Skeletal muscle satellite cell (primary cell): ENCODE results near the gene KREMEN2.
A peak's percentile ranks its signal among the peaks of the same experiment; 100 is the strongest.

Experiments
- H3K27me3 ChIP-seq: 2 replicates; pipeline ENCODE4 v1.7.0; 2013; ENCODE audit warnings: low read length; ENCODE audit not compliant: control insufficient read depth, insufficient read depth
- H3K36me3 ChIP-seq: 2 replicates; pipeline ENCODE4 v1.7.0; 2013; ENCODE audit warnings: mild to moderate bottlenecking, control low read depth, low read length; ENCODE audit not compliant: insufficient read depth
- H3K4me1 ChIP-seq: 2 replicates; pipeline ENCODE4 v1.7.0; 2013; ENCODE audit warnings: low read length; ENCODE audit not compliant: control insufficient read depth, insufficient read depth
- H3K4me2 ChIP-seq: 2 replicates; pipeline ENCODE4 v1.7.0; 2013; ENCODE audit warnings: mild to moderate bottlenecking, low read length
- H3K4me3 ChIP-seq: 2 replicates; pipeline ENCODE4 v1.7.0; 2013; ENCODE audit warnings: low read length
- H3K9ac ChIP-seq: 2 replicates; pipeline ENCODE4 v1.7.0; 2013; ENCODE audit warnings: mild to moderate bottlenecking, low read depth, low read length, moderate library complexity
- H3K9me3 ChIP-seq: replicated peaks from 2 replicates; pipeline ENCODE4 v1.7.0; 2013; ENCODE audit warnings: mild to moderate bottlenecking, control low read depth, low read length

KREMEN2 gene

GRCh38 chr16:2968368-2968737 lies 4.3 kb downstream of the KREMEN2 start:
- peaks cover 31% of the 10 kb centered on the region for H3K27me3 ChIP-seq
- H3K4me1 ChIP-seq = peaks cover 35% of the 10 kb centered on the region
- H3K9me3 ChIP-seq = no peaks in the 10 kb centered on the region
- H3K4me2 ChIP-seq = peak overlapping the region; percentile 97
- H3K9ac ChIP-seq = no peak overlapping the region
- H3K4me3 ChIP-seq = peak overlapping the region; percentile 81
- H3K36me3 ChIP-seq = no peaks in the 10 kb centered on the region

DNA sequence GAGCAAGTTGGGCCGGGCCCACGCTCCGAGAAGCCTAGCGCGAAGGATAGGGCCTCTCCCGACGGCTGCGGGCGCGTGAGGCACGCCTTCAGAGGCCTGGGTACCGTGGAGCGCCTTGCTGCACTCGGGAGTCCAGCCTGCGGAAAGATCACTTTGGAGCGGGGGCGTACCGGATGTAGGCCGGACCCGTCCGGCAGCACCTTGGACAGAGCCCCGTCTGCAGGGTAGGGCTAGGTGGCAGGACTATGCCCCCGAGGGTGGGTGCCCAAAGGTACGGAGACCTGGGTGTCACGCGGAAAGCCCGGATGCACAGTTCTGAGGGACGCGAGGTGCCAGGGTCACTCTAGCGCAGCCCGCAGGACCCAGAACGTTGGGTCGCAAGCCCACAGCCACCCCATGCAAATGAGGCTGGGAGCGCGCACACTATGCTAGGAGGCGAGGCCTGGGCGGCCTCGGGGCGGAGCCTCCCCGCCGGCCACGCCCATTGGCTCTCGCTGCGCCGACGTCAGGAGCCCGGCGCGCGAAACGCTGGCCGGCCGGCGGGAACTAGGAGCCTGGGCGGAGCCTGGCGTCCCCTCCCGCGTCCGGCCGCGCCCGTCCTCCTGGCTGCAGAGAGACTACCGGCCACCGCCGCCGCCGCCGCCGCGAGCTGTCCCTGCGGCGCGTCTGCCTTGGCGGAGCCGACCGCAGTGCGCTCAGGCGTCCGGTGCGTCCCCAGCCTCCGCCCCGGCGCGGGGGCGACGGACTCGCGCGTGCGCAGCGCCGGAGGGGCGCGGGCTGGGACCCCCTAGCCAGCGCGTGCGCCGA lies 4.9 kb downstream of the KREMEN2 start, which contains the start of gene PAQR4:
Gene PAQR4, plus strand, starts transcription at position 611 of the 807 bp plus-strand sequence. CDS start 327 bp downstream, outside the sequence.
- Histone ChIP-seq H3K4me1 (peaks cover 29% of the 10 kb centered on the region), H3K9me3 (no peaks in the 10 kb centered on the region), H3K4me3 (peak within 1 kb of the TSS; percentile 81), H3K36me3 (no peaks in the 10 kb centered on the region), H3K27me3 (peaks cover 26% of the 10 kb centered on the region), H3K9ac (peak within 1 kb of the TSS; percentile 84), H3K4me2 (peak within 1 kb of the TSS; percentile 97)

- peak overlapping the region; percentile 97 for H3K4me2 ChIP-seq
- H3K9me3 ChIP-seq = no peaks in the 10 kb centered on the region
- peaks cover 17% of the 10 kb centered on the region for H3K27me3 ChIP-seq
- peaks cover 20% of the 10 kb centered on the region for H3K4me1 ChIP-seq
- peak overlapping the region; percentile 84 for H3K9ac ChIP-seq
- H3K36me3 ChIP-seq = no peaks in the 10 kb centered on the region
- peak overlapping the region; percentile 81 for H3K4me3 ChIP-seq
These were observed 5.8 kb downstream of the KREMEN2 start for GRCh38 chr16:2969545-2970521.

- Histone ChIP-seq H3K4me2 (peak overlapping the region; percentile 97), H3K27me3 (peaks cover 16% of the 10 kb centered on the region), H3K9ac (peak overlapping the region; percentile 84), H3K4me1 (peaks cover 20% of the 10 kb centered on the region), H3K4me3 (peak overlapping the region; percentile 81), H3K9me3 (no peaks in the 10 kb centered on the region), H3K36me3 (no peaks in the 10 kb centered on the region)
These were observed 6.5 kb downstream of the KREMEN2 start for GRCh38 chr16:2970563-2970962.

DNA sequence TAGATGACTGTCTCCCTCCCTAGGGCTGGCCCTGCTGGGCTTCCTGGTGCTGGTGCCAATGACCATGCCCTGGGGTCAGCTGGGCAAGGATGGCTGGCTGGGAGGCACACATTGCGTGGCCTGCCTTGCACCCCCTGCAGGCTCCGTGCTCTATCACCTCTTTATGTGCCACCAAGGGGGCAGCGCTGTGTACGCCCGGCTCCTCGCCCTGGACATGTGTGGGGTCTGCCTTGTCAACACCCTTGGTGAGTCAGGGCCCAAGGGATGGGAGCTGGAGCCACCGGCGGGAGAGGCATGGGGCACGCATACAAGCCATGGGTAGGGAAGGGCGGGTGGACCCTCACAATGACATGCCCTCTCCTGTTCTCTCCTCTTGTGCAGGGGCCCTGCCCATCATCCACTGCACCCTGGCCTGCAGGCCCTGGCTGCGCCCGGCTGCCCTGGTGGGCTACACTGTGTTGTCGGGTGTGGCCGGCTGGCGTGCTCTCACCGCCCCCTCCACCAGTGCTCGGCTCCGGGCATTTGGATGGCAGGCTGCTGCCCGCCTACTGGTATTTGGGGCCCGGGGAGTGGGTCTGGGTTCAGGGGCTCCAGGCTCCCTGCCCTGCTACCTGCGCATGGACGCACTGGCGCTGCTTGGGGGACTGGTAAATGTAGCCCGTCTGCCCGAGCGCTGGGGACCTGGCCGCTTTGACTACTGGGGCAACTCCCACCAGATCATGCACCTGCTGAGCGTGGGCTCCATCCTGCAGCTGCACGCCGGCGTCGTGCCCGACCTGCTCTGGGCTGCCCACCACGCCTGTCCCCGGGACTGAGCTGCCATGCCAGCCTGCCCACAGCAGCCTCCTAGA lies 7.3 kb downstream of the KREMEN2 start:
- no peak overlapping the region for H3K4me3 ChIP-seq
- no peaks in the 10 kb centered on the region for H3K9me3 ChIP-seq
- H3K4me1 ChIP-seq = peaks cover 20% of the 10 kb centered on the region
- H3K27me3 ChIP-seq = peaks cover 9% of the 10 kb centered on the region
- H3K36me3 ChIP-seq = no peaks in the 10 kb centered on the region
- H3K4me2 ChIP-seq = peak overlapping the region; percentile 97
- H3K9ac ChIP-seq = no peak overlapping the region

DNA sequence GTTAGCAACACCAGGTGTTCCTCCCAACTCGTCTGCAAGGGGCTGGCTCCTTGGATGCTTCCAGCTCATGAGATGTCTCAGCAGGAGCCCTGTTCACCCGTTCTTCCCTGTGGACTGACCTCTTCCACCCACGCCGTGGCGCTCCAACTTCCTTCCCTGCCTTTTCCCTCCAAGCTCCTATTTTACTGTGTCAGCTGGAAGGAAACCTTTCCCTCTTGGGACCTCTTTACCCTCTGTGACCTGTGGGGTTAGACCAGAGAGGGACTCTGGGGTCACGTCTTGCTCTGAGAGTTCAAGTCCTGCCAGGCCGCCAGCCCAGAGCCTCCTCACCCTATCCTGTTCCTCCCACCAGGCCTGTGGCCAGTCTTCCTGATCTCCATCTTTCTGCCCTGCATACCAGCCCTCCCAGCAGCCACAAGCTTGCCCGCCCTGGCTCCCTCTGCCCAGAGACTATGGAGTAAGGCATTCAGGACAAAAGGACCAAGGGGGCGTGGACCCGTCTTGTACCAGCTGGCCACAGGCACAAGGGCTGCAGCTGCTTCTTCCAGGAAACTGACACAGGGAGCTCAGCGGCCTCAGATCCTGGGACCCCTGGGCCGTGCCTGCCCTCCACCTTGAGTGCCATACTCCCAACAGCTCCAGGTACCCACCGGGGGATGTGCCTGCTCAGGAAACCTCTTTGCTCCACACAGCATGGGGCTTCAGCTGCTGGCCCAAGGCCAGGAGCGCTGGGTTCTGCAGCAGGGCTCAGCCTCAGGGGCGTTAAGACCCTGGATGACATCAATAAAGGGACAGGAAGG lies 8.1 kb downstream of the KREMEN2 start:
- Histone ChIP-seq H3K9me3 (no peaks in the 10 kb centered on the region), H3K4me1 (peaks cover 20% of the 10 kb centered on the region), H3K9ac (no peak overlapping the region), H3K27me3 (peaks cover 9% of the 10 kb centered on the region), H3K36me3 (no peaks in the 10 kb centered on the region), H3K4me2 (no peak overlapping the region), H3K4me3 (no peak overlapping the region)

DNA sequence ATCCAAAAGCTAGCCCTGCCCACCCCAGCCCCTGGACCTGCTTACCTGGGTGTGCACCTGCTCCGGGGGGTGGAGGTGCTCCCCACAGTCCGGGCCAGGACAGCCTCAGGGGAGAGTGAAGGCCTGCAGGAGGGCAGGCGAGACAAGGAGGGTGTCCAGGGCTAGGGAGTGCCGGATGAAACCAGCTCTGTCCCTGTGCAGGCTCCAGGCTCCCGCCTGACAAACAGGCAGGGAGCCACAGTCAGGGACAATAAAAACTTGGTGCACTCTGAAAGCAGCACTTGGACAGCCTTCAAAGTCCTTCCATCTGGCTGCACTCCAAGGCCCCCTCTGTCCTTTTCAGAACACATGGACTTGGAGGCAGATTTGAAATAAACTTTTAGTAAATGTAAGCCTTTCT lies 9.0 kb downstream of the KREMEN2 start:
- H3K27me3 ChIP-seq = peaks cover under 1% of the 10 kb centered on the region
- H3K4me3 ChIP-seq = no peak overlapping the region
- no peak overlapping the region for H3K9ac ChIP-seq
- no peak overlapping the region for H3K4me2 ChIP-seq
- H3K9me3 ChIP-seq = no peaks in the 10 kb centered on the region
- no peaks in the 10 kb centered on the region for H3K36me3 ChIP-seq
- peaks cover 20% of the 10 kb centered on the region for H3K4me1 ChIP-seq

DNA sequence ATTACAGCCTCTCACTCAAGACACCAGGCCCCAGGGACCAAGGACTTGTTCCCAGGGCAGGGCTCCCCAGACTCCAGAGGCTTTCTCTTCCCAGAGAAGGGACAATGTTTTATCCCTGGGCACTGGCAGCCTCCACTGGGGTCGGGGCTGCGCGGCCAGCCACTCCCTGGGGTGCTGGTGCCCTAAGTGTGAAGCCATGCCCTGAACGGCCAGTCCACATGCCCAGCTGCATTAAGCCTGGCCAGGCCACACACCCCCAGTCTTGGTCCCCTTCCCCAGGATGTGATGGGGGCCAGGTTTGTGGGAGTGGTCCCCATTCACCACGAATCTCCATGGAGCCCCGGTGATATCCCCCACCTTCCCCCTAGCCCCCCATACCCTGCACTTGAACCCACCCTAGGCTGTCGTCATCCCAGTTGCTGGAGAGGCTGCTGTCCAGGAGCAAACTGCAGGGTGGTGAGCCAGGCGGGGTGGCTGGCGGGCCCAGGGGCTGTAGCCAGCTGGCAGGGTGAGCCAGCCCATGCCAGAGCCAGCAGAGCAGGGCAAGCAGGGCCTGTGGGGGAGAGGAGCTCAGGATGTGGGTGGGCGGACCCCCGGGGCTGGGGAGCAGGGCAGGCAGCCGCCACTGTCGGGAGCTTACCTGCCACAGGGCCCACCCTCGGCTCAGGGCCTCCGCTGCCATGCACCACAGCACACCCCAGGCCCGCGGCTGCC lies 9.7 kb downstream of the KREMEN2 start:
- Histone ChIP-seq H3K36me3 (no peaks in the 10 kb centered on the region), H3K4me3 (no peak overlapping the region)

GRCh38 chr16:2974319-2975056 lies 10.4 kb downstream of the KREMEN2 start:
- Histone ChIP-seq H3K4me2 (no peak overlapping the region), H3K27me3 (no peaks in the 10 kb centered on the region), H3K9ac (no peak overlapping the region), H3K4me1 (peaks cover 19% of the 10 kb centered on the region), H3K36me3 (no peaks in the 10 kb centered on the region), H3K4me3 (no peak overlapping the region), H3K9me3 (no peaks in the 10 kb centered on the region)

More for the DNA sequence above, 9.7 kb downstream of the KREMEN2 start:
- no peaks in the 10 kb centered on the region for H3K27me3 ChIP-seq
- H3K4me1 ChIP-seq = peaks cover 16% of the 10 kb centered on the region
- H3K9ac ChIP-seq = no peak overlapping the region
- H3K4me2 ChIP-seq = no peak overlapping the region
- H3K9me3 ChIP-seq = no peaks in the 10 kb centered on the region
